Epithelial cell of esophagus (primary cell): ENCODE measurements around the gene ISG20.

Source experiments
- DNase-seq: peaks from one replicate; pipeline ENCODE4 v3.0.0; 2010; ENCODE audit warnings: low read depth
- H3K4me3 ChIP-seq: 2 replicates; pipeline ENCODE4 v1.5.1; 2011; ENCODE audit warnings: mild to moderate bottlenecking, low read length, control low read depth
- TF ChIP-seq, protein P1 (sequence below): IDR thresholded peaks from 2 replicates; pipeline ENCODE4 v1.5.1; 2011; ENCODE audit warnings: low read depth, mild to moderate bottlenecking, low read length, control low read depth, inconsistent platforms; ENCODE audit not compliant: insufficient read depth; ENCODE audit errors: missing control alignments

ISG20 gene

DNA sequence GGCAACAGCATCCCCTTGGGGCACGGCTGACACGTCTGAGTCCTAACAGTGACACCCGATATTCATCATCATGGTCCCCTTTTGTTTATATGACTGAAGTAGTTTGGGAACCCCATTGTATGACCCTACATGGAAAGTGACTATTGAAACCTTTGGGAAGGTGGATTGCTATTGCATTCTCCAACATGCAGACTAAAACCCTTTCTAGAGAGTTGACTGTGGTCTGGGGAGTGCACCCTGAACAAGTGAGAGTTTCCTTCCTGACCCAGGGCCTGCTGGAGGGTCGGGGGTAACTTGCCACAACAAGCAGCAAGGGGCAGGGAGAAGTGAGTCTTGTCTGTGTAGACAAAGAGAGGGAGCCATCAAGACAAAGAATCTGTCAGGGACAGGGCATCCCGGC, 54.4 kb downstream of the ISG20 start:
- no peak for DNase-seq
- H3K4me3 ChIP-seq = no peak overlapping the region
- TF ChIP-seq, protein P1, sequence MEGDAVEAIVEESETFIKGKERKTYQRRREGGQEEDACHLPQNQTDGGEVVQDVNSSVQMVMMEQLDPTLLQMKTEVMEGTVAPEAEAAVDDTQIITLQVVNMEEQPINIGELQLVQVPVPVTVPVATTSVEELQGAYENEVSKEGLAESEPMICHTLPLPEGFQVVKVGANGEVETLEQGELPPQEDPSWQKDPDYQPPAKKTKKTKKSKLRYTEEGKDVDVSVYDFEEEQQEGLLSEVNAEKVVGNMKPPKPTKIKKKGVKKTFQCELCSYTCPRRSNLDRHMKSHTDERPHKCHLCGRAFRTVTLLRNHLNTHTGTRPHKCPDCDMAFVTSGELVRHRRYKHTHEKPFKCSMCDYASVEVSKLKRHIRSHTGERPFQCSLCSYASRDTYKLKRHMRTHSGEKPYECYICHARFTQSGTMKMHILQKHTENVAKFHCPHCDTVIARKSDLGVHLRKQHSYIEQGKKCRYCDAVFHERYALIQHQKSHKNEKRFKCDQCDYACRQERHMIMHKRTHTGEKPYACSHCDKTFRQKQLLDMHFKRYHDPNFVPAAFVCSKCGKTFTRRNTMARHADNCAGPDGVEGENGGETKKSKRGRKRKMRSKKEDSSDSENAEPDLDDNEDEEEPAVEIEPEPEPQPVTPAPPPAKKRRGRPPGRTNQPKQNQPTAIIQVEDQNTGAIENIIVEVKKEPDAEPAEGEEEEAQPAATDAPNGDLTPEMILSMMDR = no peak

DNA sequence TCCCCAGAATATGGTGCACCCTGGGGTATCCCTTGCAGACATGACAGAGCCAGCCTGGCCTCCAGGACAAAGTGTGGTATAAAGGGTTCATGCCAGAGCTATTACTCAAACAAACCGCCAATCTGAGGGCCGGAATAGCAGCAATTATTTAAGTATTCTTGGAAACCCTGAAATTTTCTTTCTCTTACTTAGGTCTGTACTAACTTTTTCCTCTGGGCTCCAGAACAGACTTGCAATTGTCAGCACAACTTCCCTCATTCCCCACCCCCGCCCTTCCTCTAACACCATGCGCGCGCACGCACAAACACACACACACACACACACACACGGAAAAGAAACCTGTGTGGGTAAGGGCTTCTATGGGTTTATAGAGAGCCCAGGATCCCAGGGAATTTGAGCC, 56.3 kb downstream of the ISG20 start:
- TF ChIP-seq, protein P1 = no peak
- H3K4me3 ChIP-seq = no peak overlapping the region
- DNase-seq = no peak

DNA sequence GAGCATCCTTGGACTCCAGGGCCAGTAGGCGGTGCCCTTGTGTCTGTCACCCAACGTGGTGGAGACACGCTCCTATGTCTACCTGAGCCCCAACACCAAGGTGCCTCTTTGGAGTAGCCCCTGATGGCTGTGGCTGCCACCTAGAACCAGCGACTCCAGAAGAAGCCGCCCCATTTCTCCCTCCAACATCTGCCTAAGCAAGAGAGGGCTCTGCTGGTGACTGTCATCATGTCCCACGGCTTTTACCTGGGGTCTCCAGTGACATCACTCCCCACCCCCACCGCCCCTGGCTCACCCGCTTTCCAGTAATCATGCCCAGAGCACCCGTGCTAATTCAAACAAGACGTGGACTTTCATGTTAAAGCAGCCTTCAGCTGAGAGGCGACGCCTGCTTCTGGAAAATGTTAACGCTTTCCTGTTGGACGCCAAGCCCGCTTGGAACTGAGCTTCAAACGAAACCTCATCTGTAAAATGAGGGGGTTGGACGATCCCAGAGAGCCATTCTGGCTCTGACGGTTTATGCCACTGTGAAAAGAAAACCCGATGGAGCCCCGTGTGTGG, 57.0 kb downstream of the ISG20 start:
- DNase-seq = no peak
- TF ChIP-seq, protein P1 = no peak
- no peak overlapping the region for H3K4me3 ChIP-seq

DNA sequence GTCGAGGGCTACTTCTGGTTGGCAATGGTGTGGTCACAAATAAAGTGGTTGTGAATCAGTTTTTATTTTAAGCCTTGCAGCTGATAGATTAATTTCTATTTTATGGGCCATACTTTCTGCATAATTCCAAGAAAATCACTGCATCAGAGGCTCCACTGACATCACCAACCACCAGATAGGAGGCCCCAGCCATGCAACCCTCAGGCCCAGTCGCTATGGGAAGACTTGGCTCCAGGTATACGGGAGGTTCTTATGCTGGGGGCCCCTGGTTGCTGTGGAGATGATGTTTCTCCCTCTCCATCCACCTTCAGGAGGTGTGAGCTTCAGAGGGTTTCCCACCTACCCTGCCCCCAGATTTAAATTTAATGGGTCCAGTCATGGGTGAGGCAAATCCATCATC, 57.4 kb downstream of the ISG20 start:
- TF ChIP-seq, protein P1 = no peak
- no peak overlapping the region for H3K4me3 ChIP-seq
- no peak for DNase-seq

DNA sequence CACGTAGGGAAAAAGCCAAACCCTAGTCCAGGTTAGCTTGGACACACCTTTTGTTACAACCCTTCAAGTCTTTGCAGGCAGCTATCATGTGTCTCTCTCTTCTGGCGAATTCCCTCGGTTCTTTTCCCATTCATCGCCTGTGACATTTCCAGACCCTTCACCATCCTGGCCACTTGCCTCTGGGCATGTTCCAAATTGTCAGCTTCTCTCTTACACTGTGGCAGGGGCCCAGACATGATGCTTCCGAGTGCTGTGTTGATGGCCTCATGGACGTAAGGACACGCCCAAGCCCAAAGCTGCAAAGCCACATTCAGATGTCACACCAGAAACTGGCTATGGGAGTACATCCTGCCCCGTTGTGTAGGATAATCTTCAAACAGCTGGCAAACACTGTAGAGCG, 58.5 kb downstream of the ISG20 start:
- TF ChIP-seq, protein P1 = no peak
- H3K4me3 ChIP-seq = no peak overlapping the region
- DNase-seq = no peak

DNA sequence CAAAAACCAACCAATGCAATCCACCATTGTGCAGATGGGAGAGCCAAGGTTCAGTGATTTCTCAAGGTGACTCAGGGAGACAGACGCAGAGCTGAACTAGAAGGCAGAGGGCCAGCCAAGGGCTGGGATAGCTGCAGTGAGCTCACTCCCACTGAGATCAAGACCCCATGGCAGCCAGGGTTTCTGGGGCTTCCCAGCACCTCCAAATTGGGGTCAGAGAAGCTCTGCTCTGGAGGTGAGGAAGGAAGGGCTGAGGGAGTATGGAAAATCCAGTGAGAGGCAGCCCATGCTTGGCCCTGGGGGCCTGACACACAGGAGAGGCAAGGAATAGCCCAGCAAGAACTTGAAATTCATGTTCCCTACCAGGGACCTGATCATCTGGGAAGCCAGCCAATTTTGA, 61.0 kb downstream of the ISG20 start:
- DNase-seq = no peak
- TF ChIP-seq, protein P1 = no peak
- no peak overlapping the region for H3K4me3 ChIP-seq

DNA sequence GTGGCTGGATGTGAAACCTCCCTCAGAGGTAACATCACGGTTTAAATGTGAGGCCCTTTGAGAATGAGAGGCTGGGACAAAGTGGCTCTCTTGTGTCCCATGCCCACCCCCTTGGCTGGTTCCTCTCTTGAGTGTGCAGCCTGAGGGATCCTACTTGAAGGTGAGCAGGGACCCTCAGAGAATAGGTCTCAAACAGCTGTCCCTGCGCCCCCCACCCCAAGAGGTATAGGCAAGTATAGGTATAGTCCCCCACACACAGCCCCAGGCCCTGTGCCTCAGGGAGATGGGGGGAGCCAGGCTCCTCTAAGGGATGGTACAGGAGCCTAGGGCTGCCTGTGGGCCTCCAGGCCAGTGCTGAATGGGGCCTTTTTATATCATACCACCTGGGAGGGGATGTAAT, 61.9 kb downstream of the ISG20 start:
- no peak overlapping the region for H3K4me3 ChIP-seq
- TF ChIP-seq, protein P1 = no peak
- no peak for DNase-seq
